SK-N-SH (cell line): ENCODE measurements around the gene IFNLR1. TPM values are rescaled to one million over a fixed set of nuclear protein-coding genes. Genes with fewer than 3 reads are reported as not detected.

Experiments
- CTCF ChIA-PET: fragments of 300-600, 350-600 bp; formaldehyde crosslinking; extraction: SDS; loops from one replicate; lab custom pipeline; 2021; lab: Yijun Ruan, JAX
- POLR2A ChIA-PET: fragments of 350-600 bp; sonication (Branson Sonifier 250); formaldehyde crosslinking; extraction: SDS; loops from one replicate; lab custom pipeline; 2020; ENCODE audit warnings: antibody characterized with exemption, inconsistent platforms; lab: Yijun Ruan, JAX
- DNase-seq: peaks from one replicate; pipeline ENCODE4 v3.0.0; 2012
- H2AFZ ChIP-seq: fragments of 200-600 bp; sonication (generic); 2 replicates; pipeline ENCODE4 v1.8.1; 2016; ENCODE audit warnings: antibody characterized with exemption, mild to moderate bottlenecking, low read depth
- H3F3A ChIP-seq: fragments of 200-600 bp; sonication (generic); replicated peaks from 2 replicates; pipeline ENCODE3; 2016; ENCODE audit warnings: antibody characterized with exemption, mild to moderate bottlenecking; ENCODE audit not compliant: insufficient read depth
- H3K27ac ChIP-seq, 2 experiments: fragments of 200-500 bp in 1 of 2; fragments of 200-600 bp in 1 of 2; sonication (Bioruptor generic) in 1 of 2; sonication (generic), shearing (Covaris generic) in 1 of 2; 2 replicates each; pipeline versions ENCODE4 v1.5.1 to v1.6.1; 2014 to 2016; ENCODE audit warnings: low read depth in 2 of 2, inconsistent platforms in 1 of 2, low read length in 1 of 2, mild to moderate bottlenecking in 1 of 2, mixed read lengths in 1 of 2
- H3K27me3 ChIP-seq: fragments of 200-600 bp; sonication (generic), shearing (Covaris generic); 2 replicates; pipeline ENCODE4 v1.6.1; 2016; ENCODE audit warnings: mixed run types; ENCODE audit not compliant: insufficient read depth
- H3K36me3 ChIP-seq, 2 experiments: fragments of 200-500 bp in 1 of 2; fragments of 200-600 bp in 1 of 2; sonication (Bioruptor generic) in 1 of 2; sonication (generic) in 1 of 2; replicated peaks in 1 of 2; 2 replicates each; pipeline versions ENCODE3 to v1.5.1; 2014 to 2016; ENCODE audit warnings: low read length in 1 of 2, mild to moderate bottlenecking in 1 of 2; ENCODE audit not compliant: insufficient read depth in 2 of 2, control insufficient read depth in 1 of 2
- H3K4me1 ChIP-seq, 2 experiments: fragments of 200-500 bp in 1 of 2; fragments of 200-600 bp in 1 of 2; sonication (Bioruptor generic) in 1 of 2; sonication (generic), shearing (Covaris generic) in 1 of 2; 2 replicates each; pipeline versions ENCODE4 v1.5.1 to v1.6.1; 2014 to 2016; ENCODE audit warnings: low read depth in 1 of 2, low read length in 1 of 2, mixed run types in 1 of 2; ENCODE audit not compliant: insufficient read depth in 2 of 2, control insufficient read depth in 1 of 2
- H3K4me2 ChIP-seq: fragments of 200-600 bp; sonication (generic), shearing (Covaris generic); 2 replicates; pipeline ENCODE4 v1.6.1; 2017; ENCODE audit warnings: mixed run types
- H3K4me3 ChIP-seq, 2 experiments: fragments of 200-500 bp in 1 of 2; fragments of 200-600 bp in 1 of 2; sonication (Bioruptor generic) in 1 of 2; sonication (generic), shearing (Covaris generic) in 1 of 2; 2 replicates each; pipeline versions ENCODE4 v1.5.1 to v1.8.1; 2014 to 2016; ENCODE audit warnings: low read depth in 2 of 2, inconsistent platforms in 1 of 2, low read length in 1 of 2, mild to moderate bottlenecking in 1 of 2, mixed read lengths in 1 of 2, moderate library complexity in 1 of 2
- H3K79me2 ChIP-seq: fragments of 200-600 bp; sonication (generic); 2 replicates; pipeline ENCODE4 v1.8.1; 2017; ENCODE audit warnings: mild to moderate bottlenecking; ENCODE audit not compliant: insufficient read depth
- H3K9ac ChIP-seq: fragments of 200-600 bp; sonication (generic); 2 replicates; pipeline ENCODE4 v1.6.1; 2017; ENCODE audit warnings: mixed run types
- H3K9me2 ChIP-seq: fragments of 200-600 bp; sonication (generic); 2 replicates; pipeline ENCODE4 v1.6.1; 2017; ENCODE audit warnings: mixed run types
- H3K9me3 ChIP-seq: fragments of 200-600 bp; sonication (generic); 2 replicates; pipeline ENCODE4 v1.6.1; 2017; ENCODE audit warnings: mixed run types, mild to moderate bottlenecking, moderate library complexity
- H4K20me1 ChIP-seq: fragments of 200-600 bp; sonication (generic); 2 replicates; pipeline ENCODE4 v1.6.1; 2017; ENCODE audit warnings: mild to moderate bottlenecking, mixed run types; ENCODE audit not compliant: insufficient read depth
- CHD2 ChIP-seq: fragments of 150-350 bp; IDR thresholded peaks from 2 replicates; pipeline ENCODE4 v1.6.1; 2018; ENCODE audit warnings: low read length; ENCODE audit not compliant: partially characterized antibody
- ELF1 ChIP-seq: IDR thresholded peaks from 2 replicates; pipeline ENCODE4 v1.4.0; 2012
- EP300 ChIP-seq, 2 experiments: IDR thresholded peaks; 2 replicates each; pipeline versions ENCODE4 v1.4.0 to v1.6.1; 2012; ENCODE audit warnings: borderline replicate concordance in 1 of 2, low read depth in 1 of 2, low read length in 1 of 2
- FOXM1 ChIP-seq: IDR thresholded peaks from 2 replicates; pipeline ENCODE4 v1.4.0; 2012; ENCODE audit warnings: low read depth, mild to moderate bottlenecking
- GABPA ChIP-seq: IDR thresholded peaks from 2 replicates; pipeline ENCODE4 v1.4.0; 2012; ENCODE audit warnings: low read depth, mild to moderate bottlenecking
- JUND ChIP-seq: IDR thresholded peaks from 2 replicates; pipeline ENCODE4 v1.4.0; 2012
- MEF2A ChIP-seq: IDR thresholded peaks from 2 replicates; pipeline ENCODE4 v1.4.0; 2012; ENCODE audit warnings: low read depth, borderline replicate concordance
- NFIC ChIP-seq: IDR thresholded peaks from 2 replicates; pipeline ENCODE4 v1.4.0; 2012; ENCODE audit warnings: borderline replicate concordance
- RAD21 ChIP-seq: IDR thresholded peaks from 2 replicates; pipeline ENCODE4 v1.6.1; 2012; ENCODE audit warnings: mild to moderate bottlenecking, low read length
- RCOR1 ChIP-seq: fragments of 150-350 bp; IDR thresholded peaks from 2 replicates; pipeline ENCODE4 v1.6.1; 2017; ENCODE audit warnings: antibody characterized with exemption, low read length
- RFX5 ChIP-seq: IDR thresholded peaks from 2 replicates; pipeline ENCODE4 v1.6.1; 2012; ENCODE audit warnings: mild to moderate bottlenecking, improper control_type of control experiment, low read length
- RXRA ChIP-seq: IDR thresholded peaks from 2 replicates; pipeline ENCODE4 v1.4.0; 2012; ENCODE audit warnings: low read depth, mild to moderate bottlenecking, borderline replicate concordance
- SIN3A ChIP-seq: IDR thresholded peaks from 2 replicates; pipeline ENCODE4 v1.6.1; 2012; ENCODE audit warnings: low read depth, mild to moderate bottlenecking, low read length, moderate library complexity, borderline replicate concordance
- TCF12 ChIP-seq: IDR thresholded peaks from 2 replicates; pipeline ENCODE4 v1.4.0; 2012
- YY1 ChIP-seq: IDR thresholded peaks from 2 replicates; pipeline ENCODE4 v1.4.0; 2012; ENCODE audit warnings: low read depth, mild to moderate bottlenecking
- WGBS: methylation state at CpG from one replicate; pipeline ENCODE4 v1.1.6; 2017; ENCODE audit warnings: low lambda C conversion rate; 5-methylcytosine and 5-hydroxymethylcytosine counted together
- polyA plus RNA-seq, 3 experiments: library from polyadenylated mRNA; depleted of rRNA; stranded (reverse); fragments of >200 nt; gene quantifications; 2 replicates each; pipeline ENCODE4 v1.2.3, GENCODE V29; 2012
- TF ChIP-seq, protein P1 (sequence below): IDR thresholded peaks from 2 replicates; pipeline ENCODE4 v1.4.0; 2012; ENCODE audit warnings: low read depth, borderline replicate concordance
- TF ChIP-seq, protein P2 (sequence below): fragments of 200-600 bp; sonication (generic); IDR thresholded peaks from 2 replicates; pipeline ENCODE4 v1.6.1; 2017; ENCODE audit warnings: antibody characterized with exemption, mild to moderate bottlenecking, moderate library complexity
- TF ChIP-seq, protein P3 (sequence below): IDR thresholded peaks from 2 replicates; pipeline ENCODE4 v1.4.0; 2012; ENCODE audit warnings: low read depth, borderline replicate concordance
- TF ChIP-seq, protein P4 (sequence below): IDR thresholded peaks from 2 replicates; pipeline ENCODE4 v1.4.0; 2012; ENCODE audit warnings: low read depth

The IFNLR1 gene
- polyA plus RNA-seq, 1 of the 3 experiments (the other 2 are of a cell fraction), result 0.30 TPM

DNA sequence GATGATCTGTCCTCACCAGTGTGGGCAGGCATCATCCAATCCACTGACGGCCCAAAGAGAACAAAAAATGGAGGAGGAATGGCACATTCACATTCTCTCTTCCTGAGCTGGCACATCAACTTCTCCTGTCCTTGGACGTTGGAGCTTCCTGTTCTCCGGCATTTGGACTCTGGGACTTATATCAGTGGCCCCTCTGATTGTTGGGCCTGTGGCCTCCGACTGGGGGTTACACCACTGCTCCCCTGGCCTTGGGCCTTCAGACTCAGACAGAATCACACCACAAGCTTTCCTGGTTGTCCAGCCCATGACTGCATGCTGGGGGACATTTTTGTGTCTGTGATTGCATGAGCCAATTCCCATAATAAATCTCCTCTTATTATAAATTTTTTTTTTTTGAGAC, 20.1 kb downstream of the IFNLR1 start:
- no peaks in the 10 kb centered on the region for H3F3A ChIP-seq
- ChIA-PET CTCF (interaction anchor here (0.8 to 1.3 kb wide), 3 partner anchors 9 to 224 kb away, joined by 3 to 4 read pairs (median 3); no protein-coding TSS in a partner anchor), POLR2A (no interaction called here)
- no peak overlapping the region for H3K9ac ChIP-seq
- H3K4me2 ChIP-seq, result no peak overlapping the region
- peaks cover 0 to 2% of the 10 kb centered on the region in 2 experiments; a peak in 1 of 4 replicates for H3K4me1 ChIP-seq
- no peak overlapping the region for H2AFZ ChIP-seq
- no peak overlapping the region for H3K27ac ChIP-seq
- no peaks in the 10 kb centered on the region; the same call in 1 of the 2 replicates for H3K9me3 ChIP-seq
- no peaks in the 10 kb centered on the region for H3K9me2 ChIP-seq
- 41% methylated on average over 4 of the region's 4 CpGs for WGBS
- no peaks in the 10 kb centered on the region for H4K20me1 ChIP-seq
- H3K36me3 ChIP-seq, result no peaks in the 10 kb centered on the region
- H3K79me2 ChIP-seq, result no peaks in the 10 kb centered on the region
- DNase-seq, result no peak
- H3K4me3 ChIP-seq, result no peak overlapping the region
- TF ChIP-seq NFIC (no peak), RXRA (no peak), ELF1 (no peak), CHD2 (no peak)
- TF ChIP-seq, protein P1, sequence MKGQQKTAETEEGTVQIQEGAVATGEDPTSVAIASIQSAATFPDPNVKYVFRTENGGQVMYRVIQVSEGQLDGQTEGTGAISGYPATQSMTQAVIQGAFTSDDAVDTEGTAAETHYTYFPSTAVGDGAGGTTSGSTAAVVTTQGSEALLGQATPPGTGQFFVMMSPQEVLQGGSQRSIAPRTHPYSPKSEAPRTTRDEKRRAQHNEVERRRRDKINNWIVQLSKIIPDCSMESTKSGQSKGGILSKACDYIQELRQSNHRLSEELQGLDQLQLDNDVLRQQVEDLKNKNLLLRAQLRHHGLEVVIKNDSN, result no peak
- no peaks in the 10 kb centered on the region; the same call in 1 of the 2 replicates for H3K27me3 ChIP-seq

DNA sequence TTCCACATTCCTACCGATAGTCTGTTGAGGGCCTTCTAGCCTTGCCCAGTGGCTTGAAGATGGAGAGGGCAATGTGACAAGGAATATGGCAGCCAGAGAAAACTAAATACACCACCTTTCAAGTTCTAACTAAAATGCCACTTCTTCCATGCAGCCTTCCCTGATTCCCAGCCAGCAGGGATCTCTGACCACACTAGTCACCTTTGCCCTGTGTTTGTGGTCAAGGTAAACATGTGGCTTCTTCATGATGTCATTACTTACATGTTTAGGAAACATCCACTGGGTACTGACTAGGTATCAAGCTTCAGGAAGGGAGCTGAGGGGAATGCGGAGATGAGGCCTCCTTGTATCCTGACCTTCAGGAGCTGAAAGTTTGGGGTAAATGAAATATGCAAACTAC, 21.6 kb downstream of the IFNLR1 start:
- Histone ChIP-seq H3K9ac (no peak overlapping the region), H2AFZ (no peak overlapping the region), H3K9me3 (no peaks in the 10 kb centered on the region), H3K27me3 (no peaks in the 10 kb centered on the region; the same call in 1 of the 2 replicates), H3K4me3 (no peak overlapping the region), H4K20me1 (no peaks in the 10 kb centered on the region), H3K9me2 (no peaks in the 10 kb centered on the region), H3K4me1 (peaks cover 0 to 11% of the 10 kb centered on the region in 2 experiments; a peak in 1 of 4 replicates), H3K36me3 (no peaks in the 10 kb centered on the region), H3K4me2 (no peak overlapping the region), H3K27ac (no peak overlapping the region), H3F3A (no peaks in the 10 kb centered on the region), H3K79me2 (no peaks in the 10 kb centered on the region)
- ChIA-PET CTCF (interaction anchor here (1.1 to 1.8 kb wide), 4 partner anchors 10 to 34 kb away, joined by 3 to 7 read pairs (median 5); no protein-coding TSS in a partner anchor), POLR2A (no interaction called here)
- WGBS, result 96% methylated on average over 2 of the region's 2 CpGs
- DNase-seq, result no peak
- TF ChIP-seq MEF2A (no peak), JUND (no peak), CHD2 (no peak)

DNA sequence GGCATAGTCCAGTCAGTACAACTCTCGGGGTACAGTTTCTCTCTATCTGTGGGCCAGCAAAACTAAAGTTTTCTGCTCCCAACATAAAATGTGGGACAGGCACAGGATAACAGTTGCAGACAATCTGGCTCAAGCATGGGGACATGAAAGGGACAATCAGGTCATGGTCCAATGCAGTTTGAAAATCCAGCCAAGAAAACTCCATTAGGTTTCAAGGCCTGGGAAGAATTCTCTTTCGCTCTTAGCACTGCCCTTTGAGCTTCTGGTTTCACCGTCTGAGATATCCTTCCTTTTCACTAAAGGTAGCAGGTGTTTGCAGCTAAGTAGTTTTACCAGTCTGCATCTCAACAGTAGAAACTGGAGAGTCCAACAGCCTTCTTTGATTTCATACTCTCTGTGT, 23.1 kb downstream of the IFNLR1 start:
- H3K4me1 ChIP-seq, result peaks cover 0 to 11% of the 10 kb centered on the region in 2 experiments; a peak in 1 of 4 replicates
- peaks cover 5% of the 10 kb centered on the region; the same call in 1 of the 2 replicates for H3K27me3 ChIP-seq
- ChIA-PET CTCF (interaction anchor here (1.0 to 1.5 kb wide), 2 partner anchors 14 to 228 kb away, joined by 3 to 9 read pairs; no protein-coding TSS in a partner anchor), POLR2A (no interaction called here)
- H3K4me2 ChIP-seq, result no peak overlapping the region
- no peak overlapping the region for H2AFZ ChIP-seq
- no peaks in the 10 kb centered on the region for H3K79me2 ChIP-seq
- H3K4me3 ChIP-seq, result no peak overlapping the region
- no peaks in the 10 kb centered on the region for H3K36me3 ChIP-seq
- H3K9me3 ChIP-seq, result no peaks in the 10 kb centered on the region
- H3K27ac ChIP-seq, result no peak overlapping the region
- H4K20me1 ChIP-seq, result no peaks in the 10 kb centered on the region
- no peak for DNase-seq
- no peaks in the 10 kb centered on the region for H3F3A ChIP-seq
- no peak overlapping the region for H3K9ac ChIP-seq
- 89% methylated on average over 3 of the region's 3 CpGs for WGBS
- H3K9me2 ChIP-seq, result no peaks in the 10 kb centered on the region
- TF ChIP-seq EP300 (IDR thresholded peaks at IDR 0.05; ENCODE audit: borderline replicate concordance in 1 of 2, low read depth in 1 of 2, low read length in 1 of 2), result no peak
- no peak for TF ChIP-seq NFIC
- TF ChIP-seq GABPA, result no peak
- no peak for TF ChIP-seq YY1
- TF ChIP-seq, protein P2, sequence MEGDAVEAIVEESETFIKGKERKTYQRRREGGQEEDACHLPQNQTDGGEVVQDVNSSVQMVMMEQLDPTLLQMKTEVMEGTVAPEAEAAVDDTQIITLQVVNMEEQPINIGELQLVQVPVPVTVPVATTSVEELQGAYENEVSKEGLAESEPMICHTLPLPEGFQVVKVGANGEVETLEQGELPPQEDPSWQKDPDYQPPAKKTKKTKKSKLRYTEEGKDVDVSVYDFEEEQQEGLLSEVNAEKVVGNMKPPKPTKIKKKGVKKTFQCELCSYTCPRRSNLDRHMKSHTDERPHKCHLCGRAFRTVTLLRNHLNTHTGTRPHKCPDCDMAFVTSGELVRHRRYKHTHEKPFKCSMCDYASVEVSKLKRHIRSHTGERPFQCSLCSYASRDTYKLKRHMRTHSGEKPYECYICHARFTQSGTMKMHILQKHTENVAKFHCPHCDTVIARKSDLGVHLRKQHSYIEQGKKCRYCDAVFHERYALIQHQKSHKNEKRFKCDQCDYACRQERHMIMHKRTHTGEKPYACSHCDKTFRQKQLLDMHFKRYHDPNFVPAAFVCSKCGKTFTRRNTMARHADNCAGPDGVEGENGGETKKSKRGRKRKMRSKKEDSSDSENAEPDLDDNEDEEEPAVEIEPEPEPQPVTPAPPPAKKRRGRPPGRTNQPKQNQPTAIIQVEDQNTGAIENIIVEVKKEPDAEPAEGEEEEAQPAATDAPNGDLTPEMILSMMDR, result no peak
- no peak for TF ChIP-seq RCOR1
- TF ChIP-seq, protein P3, sequence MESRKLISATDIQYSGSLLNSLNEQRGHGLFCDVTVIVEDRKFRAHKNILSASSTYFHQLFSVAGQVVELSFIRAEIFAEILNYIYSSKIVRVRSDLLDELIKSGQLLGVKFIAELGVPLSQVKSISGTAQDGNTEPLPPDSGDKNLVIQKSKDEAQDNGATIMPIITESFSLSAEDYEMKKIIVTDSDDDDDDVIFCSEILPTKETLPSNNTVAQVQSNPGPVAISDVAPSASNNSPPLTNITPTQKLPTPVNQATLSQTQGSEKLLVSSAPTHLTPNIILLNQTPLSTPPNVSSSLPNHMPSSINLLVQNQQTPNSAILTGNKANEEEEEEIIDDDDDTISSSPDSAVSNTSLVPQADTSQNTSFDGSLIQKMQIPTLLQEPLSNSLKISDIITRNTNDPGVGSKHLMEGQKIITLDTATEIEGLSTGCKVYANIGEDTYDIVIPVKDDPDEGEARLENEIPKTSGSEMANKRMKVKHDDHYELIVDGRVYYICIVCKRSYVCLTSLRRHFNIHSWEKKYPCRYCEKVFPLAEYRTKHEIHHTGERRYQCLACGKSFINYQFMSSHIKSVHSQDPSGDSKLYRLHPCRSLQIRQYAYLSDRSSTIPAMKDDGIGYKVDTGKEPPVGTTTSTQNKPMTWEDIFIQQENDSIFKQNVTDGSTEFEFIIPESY, result no peak
- TF ChIP-seq RFX5, result no peak
- TF ChIP-seq, protein P4, sequence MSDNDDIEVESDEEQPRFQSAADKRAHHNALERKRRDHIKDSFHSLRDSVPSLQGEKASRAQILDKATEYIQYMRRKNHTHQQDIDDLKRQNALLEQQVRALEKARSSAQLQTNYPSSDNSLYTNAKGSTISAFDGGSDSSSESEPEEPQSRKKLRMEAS, result no peak
- no peak for TF ChIP-seq TCF12
- TF ChIP-seq FOXM1, result no peak
- TF ChIP-seq RAD21, result no peak
- no peak for TF ChIP-seq SIN3A
